ENCODE measurements around the gene ESPL1.
A peak's percentile ranks its signal among the peaks of the same experiment; 100 is the strongest.

Gene ESPL1

DNA sequence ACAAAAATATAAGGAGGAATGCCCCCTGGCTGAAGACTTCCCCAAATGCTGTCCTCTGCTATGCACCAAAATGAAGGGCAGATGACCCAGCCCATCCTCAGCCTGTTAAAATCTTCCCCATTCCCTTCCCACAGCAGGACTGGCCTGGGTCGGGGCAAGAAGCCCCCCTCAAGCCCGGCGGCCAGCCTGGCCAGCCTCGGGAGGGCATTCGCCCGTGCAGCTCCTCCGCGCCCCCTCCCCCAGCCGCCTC lies 36.5 kb upstream of the ESPL1 start:
- no peak for DNase-seq (ENCODE audit: low read depth)

DNA sequence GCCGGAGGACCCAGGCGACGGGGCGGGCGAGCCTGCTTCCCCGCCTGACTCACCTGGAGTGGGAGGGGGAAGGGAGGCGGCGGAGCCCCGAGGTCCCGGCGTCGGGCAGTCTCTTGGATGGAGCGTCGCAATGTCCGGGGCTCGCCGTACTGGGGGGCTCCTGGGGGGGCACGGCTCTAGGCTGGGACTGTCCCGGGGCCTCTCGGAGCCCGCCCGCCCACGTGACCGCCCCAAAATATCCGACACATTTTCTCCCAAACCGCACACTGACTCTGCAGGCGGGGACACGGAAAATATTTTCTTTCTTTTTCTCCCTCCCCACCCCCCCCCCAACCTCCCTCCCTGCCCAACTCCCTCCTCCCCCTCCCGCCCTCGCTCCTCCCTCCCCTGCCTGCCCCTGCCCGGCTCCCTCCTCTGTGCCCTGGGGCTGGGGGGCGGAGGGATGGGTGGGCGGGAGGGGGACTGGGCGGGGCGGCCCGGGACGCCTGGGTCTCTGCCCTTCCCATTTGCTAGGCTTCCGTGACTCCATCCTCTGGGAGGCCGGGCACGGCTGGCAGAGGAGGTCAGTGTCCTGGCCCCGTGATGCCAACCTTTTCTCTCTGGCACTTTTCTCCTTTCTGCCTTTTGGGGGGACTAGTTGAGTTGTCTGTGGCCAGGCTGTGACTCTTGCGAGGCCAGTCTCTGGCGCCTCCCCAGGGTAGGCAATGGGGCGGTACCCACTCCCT lies 36.0 kb upstream of the ESPL1 start, which contains the start of gene RARG:
Gene RARG, minus strand, starts transcription at position 289 of the 725 bp plus-strand sequence. CDS start 4,664 bp downstream, outside the sequence.
- peak; percentile 63 for DNase-seq (ENCODE audit: low read depth)

DNA sequence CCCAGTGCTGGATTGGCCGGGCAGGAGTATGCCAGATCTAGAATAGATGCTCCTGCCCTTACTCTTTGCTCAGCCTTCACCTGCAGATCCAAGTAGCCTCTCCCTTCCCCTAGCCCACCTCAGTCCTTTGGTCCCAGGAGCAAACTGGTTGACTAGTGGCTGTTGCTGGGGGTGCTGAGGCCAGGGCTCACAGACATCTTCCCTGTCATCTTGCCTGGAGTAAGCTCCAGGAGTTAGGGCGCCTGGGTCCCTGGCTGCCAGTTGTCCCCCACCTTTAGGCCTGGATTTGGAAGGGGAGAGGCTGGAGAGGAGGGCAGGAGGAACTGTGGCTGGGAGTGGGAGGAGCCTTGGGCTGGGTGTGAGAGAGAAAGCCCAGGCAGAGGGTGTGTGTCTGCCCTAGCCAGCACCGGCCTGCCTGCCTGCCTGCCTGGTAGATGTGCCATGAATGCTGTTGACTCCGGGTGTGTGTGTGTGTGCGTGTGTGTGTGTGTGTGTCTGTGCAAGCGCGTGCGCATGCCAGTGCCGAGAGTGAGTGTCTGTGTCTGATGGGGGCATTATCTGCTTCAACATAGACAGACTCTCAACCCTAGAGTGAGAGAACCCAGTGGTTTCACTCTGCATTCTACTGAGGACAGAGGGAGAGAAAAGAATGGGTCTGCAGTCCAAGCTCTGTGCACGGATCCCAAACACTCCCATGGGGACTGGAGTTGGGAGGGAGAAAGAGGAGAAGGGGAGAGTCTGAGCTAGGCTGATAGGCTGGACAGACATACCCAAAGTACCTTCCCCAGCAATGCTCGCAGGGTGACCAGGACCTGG lies 35.2 kb upstream of the ESPL1 start:
- no peak for DNase-seq (ENCODE audit: low read depth)

DNA sequence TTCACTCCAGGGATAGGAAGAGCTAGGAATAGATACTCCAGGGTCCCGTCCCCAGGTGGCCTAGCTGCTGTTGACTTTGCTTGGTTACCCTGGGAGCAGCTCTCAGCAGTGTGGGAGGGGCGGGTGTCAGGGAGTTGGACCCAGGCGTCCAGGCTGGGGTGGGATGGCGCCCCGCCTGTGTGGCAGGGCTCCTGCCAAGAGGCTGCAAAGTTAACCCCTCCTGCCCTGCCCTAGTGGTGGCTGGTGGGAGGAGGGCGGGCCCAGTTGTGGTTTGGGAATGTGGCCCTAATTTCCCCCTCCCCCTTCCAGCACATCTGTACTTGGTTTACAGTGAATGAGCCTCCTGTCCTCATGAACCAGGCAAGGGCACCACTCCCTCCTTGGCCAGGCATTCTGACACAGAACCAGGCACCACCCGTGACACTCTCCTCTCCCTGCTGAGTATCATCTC lies 34.4 kb upstream of the ESPL1 start:
- DNase-seq (ENCODE audit: low read depth): no peak

DNA sequence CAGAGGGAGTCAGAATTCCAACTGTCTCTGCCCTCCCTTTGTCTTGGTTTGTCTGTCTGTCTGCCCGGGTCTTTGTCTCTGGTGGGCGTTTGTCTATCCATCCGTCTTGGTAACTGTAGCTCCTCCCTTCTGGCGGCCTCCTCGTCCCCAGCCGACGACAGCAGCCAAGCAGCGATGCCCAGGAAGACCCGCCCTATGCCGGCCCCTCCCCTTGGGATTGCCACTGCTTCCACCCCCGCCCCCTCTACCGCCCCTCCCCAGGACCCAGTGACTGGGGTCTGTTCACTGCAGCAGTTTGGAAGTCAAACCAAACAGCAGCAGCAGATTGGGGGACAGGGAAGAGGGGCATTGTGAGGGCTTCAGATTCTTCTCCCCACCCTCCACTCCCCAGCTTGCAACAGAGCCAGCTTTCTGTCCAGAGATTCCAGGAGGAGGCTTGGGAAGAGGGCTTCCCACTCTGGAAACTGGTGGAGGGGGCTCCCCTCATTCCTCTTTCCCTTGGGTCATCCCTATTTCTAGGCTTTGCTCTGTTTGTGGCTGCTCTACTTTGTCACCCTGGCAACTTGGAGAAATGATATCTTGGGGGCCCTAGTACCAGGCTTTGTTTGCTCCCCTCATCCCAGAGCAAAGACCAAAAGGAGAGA lies 33.7 kb upstream of the ESPL1 start:
- DNase-seq (ENCODE audit: low read depth): no peak

DNA sequence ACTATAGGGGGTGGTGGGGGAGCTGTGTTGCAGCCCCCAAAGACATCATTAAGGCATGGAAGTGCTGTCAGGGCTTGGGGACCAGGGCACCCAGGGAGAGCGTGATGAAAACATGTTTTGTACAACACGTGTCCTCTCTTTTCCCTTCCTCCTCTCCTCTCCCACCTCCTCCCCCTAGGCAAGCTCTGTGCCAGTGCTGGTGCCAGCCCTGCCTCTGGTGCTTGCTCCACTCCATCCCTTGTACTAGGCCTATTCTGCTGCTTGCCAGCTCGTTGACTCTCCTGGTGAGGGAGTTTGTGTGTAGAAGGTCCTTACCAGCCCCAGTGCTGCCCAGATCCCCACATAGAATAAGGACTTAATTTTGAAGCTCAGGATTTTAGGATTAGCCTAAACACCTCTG lies 32.9 kb upstream of the ESPL1 start:
- DNase-seq (ENCODE audit: low read depth): no peak

DNA sequence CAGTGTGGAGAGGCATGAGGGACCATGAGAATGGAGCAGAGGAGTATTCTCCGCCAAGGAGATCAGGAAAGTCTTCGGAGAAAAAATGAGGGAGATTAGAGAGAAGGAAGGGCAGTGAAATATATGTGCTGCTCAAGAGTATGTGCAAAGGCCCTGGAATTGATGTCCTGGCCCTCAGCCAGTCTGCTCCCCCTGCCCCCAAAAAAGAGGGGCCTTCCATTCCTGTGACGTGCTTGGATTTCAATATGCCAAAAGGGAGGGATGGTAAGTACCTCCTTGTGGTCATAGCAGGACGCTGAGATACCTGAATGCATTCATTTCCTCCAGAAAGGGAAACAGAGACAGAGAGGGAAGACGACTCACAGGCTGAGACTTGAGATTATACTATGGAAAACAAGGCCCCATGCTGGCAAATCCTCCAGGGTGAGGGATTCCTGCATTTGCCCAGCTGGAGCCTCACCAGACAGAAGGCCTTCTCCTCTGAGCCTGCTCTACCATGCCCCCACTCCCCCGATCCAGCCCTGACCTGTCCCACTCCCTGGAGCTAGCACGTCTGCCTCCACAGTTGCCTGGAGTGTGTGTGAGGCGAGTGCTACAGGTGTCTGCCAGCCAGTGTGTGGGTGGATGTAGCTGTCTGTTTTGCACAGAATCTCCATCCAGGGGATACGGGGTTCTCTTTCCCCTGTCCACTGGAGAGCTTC lies 32.2 kb upstream of the ESPL1 start:
- DNase-seq (ENCODE audit: low read depth): no peak

DNA sequence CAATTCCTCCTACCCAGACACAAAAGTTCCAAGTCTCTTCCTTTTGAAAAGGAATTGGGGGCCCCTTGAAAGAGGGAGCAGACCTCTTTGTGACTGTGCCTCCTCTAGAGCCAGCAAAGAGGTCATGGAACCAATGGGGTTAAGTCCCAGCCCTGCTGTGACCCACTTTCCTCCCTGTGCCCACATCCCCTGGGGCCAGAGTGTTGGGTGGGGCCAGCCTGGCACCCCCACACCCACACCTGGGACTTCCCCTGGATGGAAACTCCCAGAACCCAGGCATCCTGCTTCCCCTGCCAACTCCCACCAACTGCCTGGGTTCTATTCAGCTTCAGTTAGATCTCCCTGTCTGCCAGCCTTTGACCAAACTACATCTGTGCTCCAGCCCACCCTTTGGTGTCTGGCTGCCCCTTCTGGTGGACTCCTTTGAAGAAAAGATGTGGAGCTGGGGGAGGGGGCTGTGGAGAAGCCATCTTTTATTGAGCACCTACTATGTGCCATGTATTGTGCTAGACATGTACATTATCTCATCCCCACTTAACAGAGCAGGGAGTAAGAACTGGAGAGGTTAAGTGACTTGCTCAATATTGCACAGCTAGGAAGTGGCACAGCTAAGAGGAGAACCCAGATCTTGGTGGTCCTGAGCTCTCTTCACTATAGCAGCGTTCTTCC lies 31.5 kb upstream of the ESPL1 start:
- DNase-seq (ENCODE audit: low read depth): no peak

DNA sequence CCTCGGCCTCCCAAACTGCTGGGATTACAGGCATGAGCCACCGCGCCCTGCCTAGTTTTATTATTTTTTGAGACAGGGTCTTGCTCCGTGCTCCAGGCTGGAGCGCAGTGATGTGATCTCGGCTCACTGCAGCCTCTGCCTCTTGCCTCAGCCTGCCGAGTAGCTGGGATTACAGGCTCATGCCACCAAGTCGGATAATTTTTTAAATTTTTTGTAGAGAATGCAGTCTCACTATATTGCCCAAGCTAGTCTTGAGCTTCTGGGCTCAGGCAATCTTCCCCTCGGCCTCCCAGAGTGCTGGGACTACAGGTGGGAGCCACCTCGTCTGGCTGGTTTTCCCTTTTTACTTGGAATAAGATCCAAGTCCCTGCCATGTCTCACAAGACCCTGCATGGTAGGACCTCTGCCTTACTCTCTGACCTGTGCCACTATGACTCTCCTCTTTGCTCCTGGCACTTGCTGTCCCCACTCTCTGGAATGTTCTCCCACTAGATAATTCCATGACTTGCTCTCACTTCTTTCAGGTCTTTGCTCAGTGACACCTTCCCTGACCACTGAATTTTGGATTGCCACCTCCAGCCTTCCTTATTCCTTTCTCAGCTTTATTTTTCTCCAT lies 28.3 kb upstream of the ESPL1 start:
- DNase-seq (ENCODE audit: low read depth): no peak

DNA sequence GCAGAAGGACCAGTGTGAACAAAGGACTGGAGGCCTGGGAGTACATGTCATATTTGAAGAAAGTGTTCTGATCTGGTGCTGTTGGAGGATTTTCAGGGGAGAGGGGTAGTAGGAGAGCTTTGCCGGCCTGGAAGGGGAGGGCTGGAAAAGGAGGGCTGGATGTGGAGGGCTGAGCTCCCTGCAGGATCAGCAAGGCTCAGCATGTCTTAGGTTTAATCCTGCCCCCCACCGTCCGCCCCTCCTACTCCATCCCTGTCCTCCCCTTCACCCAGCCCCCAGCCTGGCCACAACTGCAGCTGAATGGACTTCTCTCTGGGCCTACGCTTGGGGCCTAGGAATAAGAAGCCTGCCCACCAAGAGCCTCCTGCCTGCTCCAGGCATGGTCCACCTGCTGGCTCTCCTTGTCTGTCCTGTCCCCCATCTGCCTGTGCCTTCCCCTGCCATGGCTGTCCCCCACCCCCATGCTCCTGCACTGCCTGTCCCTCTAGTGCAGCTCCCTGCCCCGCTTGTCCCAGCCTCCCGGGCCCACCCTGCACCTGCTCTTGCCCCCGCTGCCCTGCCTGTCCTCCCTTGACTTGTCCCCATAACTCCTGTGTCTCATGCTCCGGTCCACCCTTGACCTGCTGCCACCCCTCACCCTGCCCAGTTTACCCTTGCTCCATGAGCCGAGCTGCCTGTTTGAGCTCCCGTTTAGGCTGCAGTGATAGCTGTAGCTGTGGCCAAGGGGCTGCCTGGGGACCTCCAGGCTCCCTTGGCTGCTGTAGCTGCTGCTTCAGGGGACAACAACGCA lies 26.3 kb upstream of the ESPL1 start:
- no peak for DNase-seq (ENCODE audit: low read depth)

DNA sequence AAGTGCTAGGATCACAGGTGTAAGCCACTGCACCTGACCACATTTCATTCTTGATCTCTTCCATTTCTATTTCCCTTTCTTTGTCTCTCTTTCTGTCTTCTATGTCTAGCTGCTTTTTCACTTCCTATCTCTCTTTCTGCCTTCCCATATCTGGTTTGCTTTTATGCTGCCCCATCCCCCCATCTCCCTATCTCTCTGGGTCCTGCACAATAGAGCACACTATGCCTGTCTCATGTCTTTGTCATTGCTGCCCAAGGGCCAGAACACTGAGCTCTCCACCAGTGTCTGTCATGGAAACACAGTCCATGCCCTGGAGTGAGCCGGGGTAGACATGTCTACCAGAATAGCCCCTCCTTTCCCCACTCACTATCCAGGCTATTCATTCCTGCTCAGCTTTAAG lies 23.8 kb upstream of the ESPL1 start:
- DNase-seq (ENCODE audit: low read depth): no peak

DNA sequence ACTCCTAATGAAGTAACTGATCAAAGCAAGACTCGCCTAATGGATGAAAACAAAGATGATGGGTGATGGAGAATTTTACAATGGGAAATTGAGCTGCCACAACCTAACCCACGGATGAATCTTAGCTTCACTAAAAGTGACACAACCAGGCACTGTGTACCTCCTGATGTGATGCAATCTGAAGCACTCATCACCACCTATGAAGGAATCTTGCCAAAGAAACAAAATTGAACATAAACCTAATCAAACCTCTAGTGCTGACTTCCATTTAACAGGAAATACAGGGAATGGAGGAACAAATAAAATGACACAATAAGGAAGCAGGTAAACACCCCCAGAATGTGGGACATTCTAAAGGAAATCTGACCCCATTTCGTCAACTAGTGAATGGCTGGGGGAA lies 22.8 kb upstream of the ESPL1 start:
- no peak for DNase-seq (ENCODE audit: low read depth)

DNA sequence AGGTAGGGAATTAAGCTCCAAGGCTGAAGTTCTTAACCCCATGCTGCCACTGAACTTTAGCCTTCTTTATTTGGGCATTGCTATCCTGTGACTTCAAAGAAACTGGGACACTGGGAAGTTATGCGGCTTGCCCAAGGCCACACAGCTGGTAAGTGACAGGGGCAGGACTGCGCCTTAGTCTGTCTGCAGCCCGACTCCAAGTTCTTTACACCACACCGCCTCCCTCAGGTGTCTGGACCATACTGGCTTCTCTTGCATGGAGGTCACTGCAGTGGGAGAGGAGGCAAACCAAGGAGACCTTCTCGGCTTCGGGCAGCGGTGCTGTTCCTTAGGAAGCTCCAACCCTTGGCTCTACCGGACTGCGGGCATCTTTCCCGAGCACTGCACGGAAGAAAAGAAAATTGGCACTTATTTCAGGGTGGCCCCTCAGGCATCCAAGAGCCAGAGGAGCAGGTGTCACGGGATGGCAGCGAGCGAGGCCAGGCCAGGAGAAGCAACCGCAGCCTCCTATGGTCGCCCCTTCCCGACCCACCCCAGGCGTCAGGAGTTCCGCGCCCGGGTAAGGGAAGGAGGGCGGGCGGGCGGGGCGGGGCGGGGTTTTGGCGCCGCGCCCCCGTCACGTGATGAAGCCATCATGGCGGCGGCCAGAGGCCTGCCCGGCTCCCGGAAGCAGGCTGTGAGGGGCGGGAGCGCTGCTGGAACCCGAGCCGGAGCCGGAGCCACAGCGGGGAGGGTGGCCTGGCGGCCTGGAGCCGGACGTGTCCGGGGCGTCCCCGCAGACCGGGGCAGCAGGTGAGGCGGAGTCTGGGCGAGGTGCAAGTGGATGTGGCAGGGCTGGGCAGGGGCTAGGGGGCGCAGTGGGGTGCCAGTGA lies 16.4 kb upstream of the ESPL1 start:
- peak; percentile 55 for DNase-seq (ENCODE audit: low read depth)

DNA sequence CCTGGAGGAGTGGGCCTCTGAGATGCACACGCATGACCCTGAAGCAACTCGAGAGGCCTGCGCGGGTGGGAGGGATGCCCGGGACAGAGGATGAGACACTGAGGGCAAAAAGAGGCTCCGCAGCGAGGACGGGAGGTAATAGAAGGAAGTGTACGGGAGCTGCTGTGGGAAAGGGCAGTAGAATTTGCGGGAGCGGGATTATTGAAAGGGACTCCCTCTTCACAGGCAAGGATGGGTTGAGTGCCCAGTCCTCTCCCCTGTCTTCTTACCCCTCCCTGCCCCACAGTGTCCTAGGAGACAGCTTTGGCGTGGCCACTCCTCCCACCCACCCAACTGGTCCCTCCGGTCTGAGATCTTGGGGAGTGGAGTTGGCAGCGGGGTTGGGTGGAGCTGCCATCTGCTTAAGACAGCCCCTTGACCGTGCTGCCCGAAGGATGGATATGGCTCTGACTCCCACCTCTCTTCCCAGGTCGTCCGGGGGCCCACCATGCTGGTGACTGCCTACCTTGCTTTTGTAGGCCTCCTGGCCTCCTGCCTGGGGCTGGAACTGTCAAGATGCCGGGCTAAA lies 15.7 kb upstream of the ESPL1 start:
- DNase-seq (ENCODE audit: low read depth): no peak

DNA sequence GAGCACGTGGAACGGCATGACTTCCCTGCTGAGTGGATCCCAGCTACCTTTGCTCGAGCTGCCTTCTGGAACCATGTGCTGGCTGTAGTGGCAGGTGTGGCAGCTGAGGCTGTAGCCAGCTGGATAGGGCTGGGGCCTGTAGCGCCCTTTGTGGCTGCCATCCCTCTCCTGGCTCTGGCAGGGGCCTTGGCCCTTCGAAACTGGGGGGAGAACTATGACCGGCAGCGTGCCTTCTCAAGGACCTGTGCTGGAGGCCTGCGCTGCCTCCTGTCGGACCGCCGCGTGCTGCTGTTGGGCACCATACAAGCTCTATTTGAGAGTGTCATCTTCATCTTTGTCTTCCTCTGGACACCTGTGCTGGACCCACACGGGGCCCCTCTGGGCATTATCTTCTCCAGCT lies 14.8 kb upstream of the ESPL1 start:
- no peak for DNase-seq (ENCODE audit: low read depth)

DNA sequence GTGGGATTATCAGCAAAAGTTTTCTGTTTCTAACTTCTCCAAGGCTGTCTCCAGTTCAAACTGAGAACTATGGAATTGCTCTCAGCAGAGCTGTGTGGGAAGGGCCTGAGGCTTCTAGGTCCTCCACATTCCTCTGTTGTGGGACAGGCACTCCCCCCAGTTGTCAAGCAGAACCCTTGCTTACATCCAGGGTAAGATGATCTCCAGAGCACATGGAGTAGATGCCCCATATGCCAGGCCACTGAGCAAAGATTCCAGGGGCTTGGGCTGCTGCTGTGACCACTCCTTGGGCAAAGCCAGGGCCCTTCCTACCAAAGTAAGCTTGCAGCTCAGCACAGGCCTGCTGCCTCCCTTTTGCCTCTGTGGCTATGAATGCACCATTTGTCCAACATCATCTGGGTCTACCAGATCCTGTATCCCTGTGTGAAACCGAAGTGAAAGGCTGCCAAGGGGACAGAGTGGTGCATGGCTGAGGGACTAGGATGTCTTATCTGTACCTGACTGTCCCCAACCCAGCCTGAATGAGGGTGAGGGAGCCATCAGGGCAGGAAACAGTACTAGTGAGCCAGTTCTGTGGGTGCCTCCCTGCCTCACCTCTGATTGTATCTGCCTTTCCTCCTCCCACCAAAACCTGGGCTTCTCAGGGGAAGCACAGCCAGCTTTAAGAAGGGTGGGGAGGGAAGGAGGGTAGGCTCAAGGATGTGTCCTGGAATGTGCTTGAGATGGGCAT lies 13.1 kb upstream of the ESPL1 start:
- DNase-seq (ENCODE audit: low read depth): no peak

DNA sequence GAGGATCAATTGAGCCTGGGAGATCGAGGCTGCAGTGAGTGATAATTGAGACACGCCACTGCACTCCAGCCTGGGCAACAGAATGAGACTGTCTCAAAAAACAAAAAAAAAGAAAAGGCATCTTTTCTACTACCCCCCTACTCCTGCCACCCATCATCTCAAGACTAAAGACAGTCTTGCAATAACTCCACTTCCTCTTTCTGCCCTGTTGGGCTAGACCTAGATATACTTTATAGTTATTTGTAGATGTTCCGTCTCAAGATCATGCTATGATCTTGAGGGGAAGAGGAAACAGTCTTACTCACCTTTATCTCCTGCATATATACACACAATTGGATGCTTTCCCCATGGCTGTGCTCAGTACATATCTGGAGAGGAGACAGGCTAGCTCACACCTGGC lies 12.1 kb upstream of the ESPL1 start:
- no peak for DNase-seq (ENCODE audit: low read depth)

Data from activated T-cell treated with anti-CD3 and anti-CD28 coated beads for 24 hours (primary cell).